H9 (cell line): ENCODE results near the gene DSEL. TPM values are rescaled to one million over a fixed set of nuclear protein-coding genes. Genes with fewer than 3 reads are reported as not detected.

Experiments used
- DNase-seq: peaks from one replicate; pipeline ENCODE4 v3.0.0-alpha.2; 2017
- H2AFZ ChIP-seq: one replicate; pipeline ENCODE4 v1.6.1; 2013; ENCODE audit warnings: mild to moderate bottlenecking, low read length, control low read depth, moderate library complexity
- H2AK5ac ChIP-seq: 2 replicates; pipeline ENCODE4 v1.6.1; 2013; ENCODE audit warnings: low read length, control low read depth, mixed read lengths; ENCODE audit not compliant: insufficient read length
- H2BK120ac ChIP-seq: one replicate; pipeline ENCODE4 v1.6.1; 2013; ENCODE audit warnings: low read depth, mild to moderate bottlenecking, low read length, control low read depth, inconsistent platforms; ENCODE audit not compliant: poor library complexity, severe bottlenecking
- H2BK12ac ChIP-seq: 2 replicates; pipeline ENCODE4 v1.6.1; 2013; ENCODE audit warnings: low read length, control low read depth, mixed read lengths, low read depth; ENCODE audit not compliant: insufficient read length
- H2BK15ac ChIP-seq: 2 replicates; pipeline ENCODE4 v1.6.1; 2013; ENCODE audit warnings: low read depth, low read length, control low read depth
- H2BK20ac ChIP-seq: one replicate; pipeline ENCODE4 v1.6.1; 2013; ENCODE audit warnings: low read depth, mild to moderate bottlenecking, low read length, control low read depth, inconsistent platforms; ENCODE audit not compliant: poor library complexity, severe bottlenecking
- H2BK5ac ChIP-seq: 2 replicates; pipeline ENCODE4 v1.6.1; 2013; ENCODE audit warnings: low read length, control low read depth, mixed read lengths; ENCODE audit not compliant: insufficient read length
- H3K14ac ChIP-seq: 2 replicates; pipeline ENCODE4 v1.6.1; 2013; ENCODE audit warnings: low read length, control low read depth; ENCODE audit not compliant: insufficient read depth
- H3K18ac ChIP-seq: 2 replicates; pipeline ENCODE4 v1.6.1; 2013; ENCODE audit warnings: low read depth, mild to moderate bottlenecking, mixed read lengths, low read length, control low read depth; ENCODE audit not compliant: insufficient read length
- H3K23ac ChIP-seq: 2 replicates; pipeline ENCODE4 v1.6.1; 2013; ENCODE audit warnings: low read length, control low read depth, mixed read lengths, low read depth; ENCODE audit not compliant: insufficient read length
- H3K23me2 ChIP-seq: 2 replicates; pipeline ENCODE4 v1.6.1; 2013; ENCODE audit warnings: low read depth, mild to moderate bottlenecking, mixed read lengths, low read length, control low read depth; ENCODE audit not compliant: insufficient read length, poor library complexity, severe bottlenecking
- H3K27ac ChIP-seq: 2 replicates; pipeline ENCODE4 v1.5.1; 2013; ENCODE audit warnings: low read length, control low read depth, mixed read lengths, low read depth; ENCODE audit not compliant: insufficient read length
- H3K27me3 ChIP-seq: 2 replicates; pipeline ENCODE4 v1.6.1; 2013; ENCODE audit warnings: low read length, control low read depth, inconsistent platforms; ENCODE audit not compliant: insufficient read depth
- H3K4ac ChIP-seq: 2 replicates; pipeline ENCODE4 v1.6.1; 2013; ENCODE audit warnings: low read depth, mild to moderate bottlenecking, control low read depth, inconsistent platforms, low read length, moderate library complexity
- H3K4me1 ChIP-seq: 2 replicates; pipeline ENCODE4 v1.6.1; 2013; ENCODE audit warnings: low read length, control low read depth, inconsistent platforms; ENCODE audit not compliant: insufficient read depth
- H3K4me2 ChIP-seq: 2 replicates; pipeline ENCODE4 v1.6.1; 2013; ENCODE audit warnings: low read length, control low read depth, mixed read lengths; ENCODE audit not compliant: insufficient read length, insufficient read depth
- H3K56ac ChIP-seq: 2 replicates; pipeline ENCODE4 v1.6.1; 2013; ENCODE audit warnings: low read depth, mild to moderate bottlenecking, mixed read lengths, low read length, control low read depth; ENCODE audit not compliant: insufficient read length
- H3K79me1 ChIP-seq: 2 replicates; pipeline ENCODE4 v1.6.1; 2013; ENCODE audit warnings: low read depth, mild to moderate bottlenecking, moderate library complexity, low read length, control low read depth, inconsistent platforms; ENCODE audit not compliant: insufficient read depth, poor library complexity, severe bottlenecking
- H3K79me2 ChIP-seq: 2 replicates; pipeline ENCODE4 v1.6.1; 2013; ENCODE audit warnings: low read length, control low read depth, inconsistent platforms; ENCODE audit not compliant: insufficient read depth
- H3K9ac ChIP-seq: 2 replicates; pipeline ENCODE4 v1.6.1; 2013; ENCODE audit warnings: low read length, control low read depth, mixed read lengths; ENCODE audit not compliant: insufficient read length; ENCODE audit errors: extremely low read depth
- H3K9me3 ChIP-seq: one replicate; pipeline ENCODE4 v1.6.1; 2013; ENCODE audit warnings: low read depth, low read length, inconsistent platforms; ENCODE audit not compliant: control insufficient read depth
- H3T11ph ChIP-seq: one replicate; pipeline ENCODE4 v1.6.1; 2013; ENCODE audit warnings: mild to moderate bottlenecking, low read length, control low read depth, inconsistent platforms
- H4K20me1 ChIP-seq: one replicate; pipeline ENCODE4 v1.6.1; 2013; ENCODE audit not compliant: control insufficient read depth, insufficient read length, insufficient read depth
- H4K5ac ChIP-seq: 2 replicates; pipeline ENCODE4 v1.6.1; 2013; ENCODE audit warnings: low read depth, mild to moderate bottlenecking, mixed read lengths, low read length, control low read depth; ENCODE audit not compliant: insufficient read length
- H4K8ac ChIP-seq: replicated peaks from 2 replicates; pipeline ENCODE4 v1.6.1; 2013; ENCODE audit warnings: low read length, control low read depth, mixed read lengths, low read depth; ENCODE audit not compliant: insufficient read length
- H4K91ac ChIP-seq: 2 replicates; pipeline ENCODE4 v1.6.1; 2013; ENCODE audit warnings: low read depth, mild to moderate bottlenecking, moderate library complexity, mixed read lengths, low read length, control low read depth; ENCODE audit not compliant: insufficient read length
- H3K27ac Mint-ChIP-seq, 3 experiments: 2 replicates in 2 of 3; 3 replicates in 1 of 3; pipeline ENCODE4 v1.8.0; 2020 to 2021; ENCODE audit warnings: mixed read lengths in 3 of 3, mild to moderate bottlenecking in 1 of 3, moderate library complexity in 1 of 3
- H3K27me3 Mint-ChIP-seq: 2 replicates; pipeline ENCODE4 v1.8.0; 2021; ENCODE audit warnings: low read depth, mild to moderate bottlenecking, moderate library complexity, mixed read lengths
- H3K36me3 Mint-ChIP-seq, 3 experiments: 2 replicates in 2 of 3; 3 replicates in 1 of 3; pipeline ENCODE4 v1.8.0; 2020 to 2021; ENCODE audit warnings: low read depth in 3 of 3, mixed read lengths in 3 of 3; ENCODE audit not compliant: insufficient read depth in 1 of 3
- H3K4me1 Mint-ChIP-seq, 2 experiments: 2 replicates each; pipeline ENCODE4 v1.8.0; 2020; ENCODE audit warnings: mixed read lengths in 2 of 2
- H3K4me3 Mint-ChIP-seq, 2 experiments: 2 replicates in 1 of 2; 3 replicates in 1 of 2; pipeline ENCODE4 v1.8.0; 2020 to 2021; ENCODE audit warnings: mild to moderate bottlenecking in 2 of 2, mixed read lengths in 2 of 2, moderate library complexity in 1 of 2
- H3K9me3 Mint-ChIP-seq, 2 experiments: 2 replicates in 1 of 2; 3 replicates in 1 of 2; pipeline ENCODE4 v1.8.0; 2020; ENCODE audit warnings: mild to moderate bottlenecking in 2 of 2, mixed read lengths in 2 of 2, moderate library complexity in 1 of 2
- WGBS: extraction: QIAGEN DNeasy Blood & Tissue Kit; methylation state at CpG from one replicate; pipeline ENCODE4 v1.1.7; 2013; ENCODE audit warnings: missing lambda C conversion rate, low lambda C conversion rate, mixed read lengths; ENCODE audit not compliant: insufficient read length; ENCODE audit errors: extremely low coverage; 5-methylcytosine and 5-hydroxymethylcytosine counted together
- total RNA-seq: library from RNA; stranded (reverse); gene quantifications from 2 replicates; pipeline ENCODE4 v1.2.1, GENCODE V29; 2021
- TF ChIP-seq, protein P1 (sequence below): fragments of 200-600 bp; sonication (generic); conservative IDR thresholded peaks from 3 replicates; pipeline ENCODE4 v1.8.0; 2021; ENCODE audit warnings: antibody characterized with exemption, mild to moderate bottlenecking

Gene DSEL
- total RNA-seq, 1 experiment from 2014 or later = 6.0 TPM

DNA sequence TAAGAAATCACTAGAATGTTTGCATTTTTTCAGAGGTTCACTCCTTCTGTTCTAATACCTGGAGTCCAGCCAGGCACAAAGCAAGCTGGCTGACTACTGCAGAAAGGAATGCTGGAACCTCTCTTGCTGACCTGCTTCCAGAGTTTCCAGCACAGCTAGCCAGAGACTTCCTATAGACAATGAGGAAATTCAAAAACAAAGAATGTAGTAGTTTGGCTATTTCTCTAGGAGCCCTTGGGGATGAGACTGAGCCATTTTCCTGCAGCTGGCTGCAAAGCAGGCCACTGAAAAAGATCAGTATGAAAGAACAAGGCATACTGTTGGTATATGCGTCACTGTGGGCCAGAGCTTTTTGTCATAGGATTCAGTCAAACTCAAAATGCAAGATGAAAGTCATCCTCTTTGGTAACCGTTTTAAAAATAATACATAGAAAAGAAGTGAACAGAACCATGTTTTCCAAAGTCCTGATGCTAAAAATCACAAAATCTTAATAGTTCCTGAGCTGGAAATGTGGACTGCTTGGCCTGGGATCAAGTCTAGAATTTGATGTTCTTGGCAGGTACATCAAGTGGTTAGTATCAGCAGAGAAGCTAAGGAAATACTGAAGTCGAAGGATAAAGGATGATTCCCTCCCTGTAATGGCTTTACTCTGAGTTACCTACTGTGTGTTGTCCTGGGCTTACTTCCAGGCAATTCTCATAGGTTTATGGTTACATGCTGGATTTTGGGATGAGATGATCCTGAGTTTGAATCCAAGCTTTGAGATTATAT, 9.0 kb upstream of the DSEL start:
- Histone ChIP-seq H3T11ph (no peak overlapping the region), H2BK20ac (no peak overlapping the region), H3K9ac (no peak overlapping the region), H3K79me2 (no peaks in the 10 kb centered on the region), H3K4ac (no peak overlapping the region), H3K23ac (no peak overlapping the region), H4K5ac (no peak overlapping the region), H3K23me2 (no peaks in the 10 kb centered on the region), H3K56ac (no peak overlapping the region), H4K91ac (no peak overlapping the region), H2BK120ac (no peak overlapping the region), H2BK5ac (no peak overlapping the region), H3K18ac (no peak overlapping the region), H2BK12ac (no peak overlapping the region), H3K27me3 (no peaks in the 10 kb centered on the region), H3K27ac (no peak overlapping the region), H3K79me1 (no peaks in the 10 kb centered on the region), H2BK15ac (no peak overlapping the region), H2AFZ (no peak overlapping the region), H4K20me1 (no peaks in the 10 kb centered on the region), H3K4me2 (no peak overlapping the region), H2AK5ac (no peak overlapping the region), H3K14ac (no peak overlapping the region), H3K9me3 (no peaks in the 10 kb centered on the region), H4K8ac (no peak overlapping the region), H3K4me1 (no peaks in the 10 kb centered on the region)
- Mint-ChIP-seq H3K9me3 (no peaks in the 10 kb centered on the region), H3K4me3 (no peak overlapping the region), H3K4me1 (peaks cover 14 to 17% of the 10 kb centered on the region in 2 experiments), H3K27ac (peak overlapping the region in 2 of 3 experiments; percentile 23 to 71; a peak in 2 of 7 replicates), H3K27me3 (no peaks in the 10 kb centered on the region), H3K36me3 (no peaks in the 10 kb centered on the region)
- no peak for DNase-seq
- no CpG with 5 or more reads among the region's 3 CpGs for WGBS
- TF ChIP-seq, protein P1, sequence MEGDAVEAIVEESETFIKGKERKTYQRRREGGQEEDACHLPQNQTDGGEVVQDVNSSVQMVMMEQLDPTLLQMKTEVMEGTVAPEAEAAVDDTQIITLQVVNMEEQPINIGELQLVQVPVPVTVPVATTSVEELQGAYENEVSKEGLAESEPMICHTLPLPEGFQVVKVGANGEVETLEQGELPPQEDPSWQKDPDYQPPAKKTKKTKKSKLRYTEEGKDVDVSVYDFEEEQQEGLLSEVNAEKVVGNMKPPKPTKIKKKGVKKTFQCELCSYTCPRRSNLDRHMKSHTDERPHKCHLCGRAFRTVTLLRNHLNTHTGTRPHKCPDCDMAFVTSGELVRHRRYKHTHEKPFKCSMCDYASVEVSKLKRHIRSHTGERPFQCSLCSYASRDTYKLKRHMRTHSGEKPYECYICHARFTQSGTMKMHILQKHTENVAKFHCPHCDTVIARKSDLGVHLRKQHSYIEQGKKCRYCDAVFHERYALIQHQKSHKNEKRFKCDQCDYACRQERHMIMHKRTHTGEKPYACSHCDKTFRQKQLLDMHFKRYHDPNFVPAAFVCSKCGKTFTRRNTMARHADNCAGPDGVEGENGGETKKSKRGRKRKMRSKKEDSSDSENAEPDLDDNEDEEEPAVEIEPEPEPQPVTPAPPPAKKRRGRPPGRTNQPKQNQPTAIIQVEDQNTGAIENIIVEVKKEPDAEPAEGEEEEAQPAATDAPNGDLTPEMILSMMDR = no peak
